GM21619 (cell line): ENCODE results near the gene SOCS2.

ENCODE experiments used
- ATAC-seq: cut with Tn5 transposase; IDR thresholded peaks from one replicate; pipeline ENCODE4 v1.9.1; 2021; ENCODE audit not compliant: unreplicated experiment

Gene SOCS2

GRCh38 chr12:93567174-93567573, 5.3 kb upstream of the SOCS2 start:
- no peak for ATAC-seq

GRCh38 chr12:93568091-93568490, 4.4 kb upstream of the SOCS2 start:
- ATAC-seq = no peak

DNA sequence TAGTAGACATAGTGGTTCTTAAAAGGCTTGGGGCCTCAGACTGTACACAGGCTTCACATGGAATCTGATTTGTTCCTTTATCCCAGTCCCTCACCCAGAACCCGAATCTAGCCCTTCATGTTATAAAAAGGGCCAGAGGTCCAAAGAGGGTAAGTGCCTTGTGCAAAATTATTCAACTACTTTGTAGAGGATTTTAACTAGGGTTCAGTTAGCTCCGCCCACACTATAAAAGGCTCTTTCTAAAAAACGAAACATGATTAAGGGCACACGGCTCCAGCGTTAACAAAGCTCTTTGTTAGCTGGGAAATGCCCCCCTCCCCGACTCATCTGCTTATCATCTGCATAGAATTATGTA, 3.2 kb upstream of the SOCS2 start:
- no peak for ATAC-seq

GRCh38 chr12:93569656-93570551, 2.6 kb upstream of the SOCS2 start:
- ATAC-seq = peak; percentile 39

DNA sequence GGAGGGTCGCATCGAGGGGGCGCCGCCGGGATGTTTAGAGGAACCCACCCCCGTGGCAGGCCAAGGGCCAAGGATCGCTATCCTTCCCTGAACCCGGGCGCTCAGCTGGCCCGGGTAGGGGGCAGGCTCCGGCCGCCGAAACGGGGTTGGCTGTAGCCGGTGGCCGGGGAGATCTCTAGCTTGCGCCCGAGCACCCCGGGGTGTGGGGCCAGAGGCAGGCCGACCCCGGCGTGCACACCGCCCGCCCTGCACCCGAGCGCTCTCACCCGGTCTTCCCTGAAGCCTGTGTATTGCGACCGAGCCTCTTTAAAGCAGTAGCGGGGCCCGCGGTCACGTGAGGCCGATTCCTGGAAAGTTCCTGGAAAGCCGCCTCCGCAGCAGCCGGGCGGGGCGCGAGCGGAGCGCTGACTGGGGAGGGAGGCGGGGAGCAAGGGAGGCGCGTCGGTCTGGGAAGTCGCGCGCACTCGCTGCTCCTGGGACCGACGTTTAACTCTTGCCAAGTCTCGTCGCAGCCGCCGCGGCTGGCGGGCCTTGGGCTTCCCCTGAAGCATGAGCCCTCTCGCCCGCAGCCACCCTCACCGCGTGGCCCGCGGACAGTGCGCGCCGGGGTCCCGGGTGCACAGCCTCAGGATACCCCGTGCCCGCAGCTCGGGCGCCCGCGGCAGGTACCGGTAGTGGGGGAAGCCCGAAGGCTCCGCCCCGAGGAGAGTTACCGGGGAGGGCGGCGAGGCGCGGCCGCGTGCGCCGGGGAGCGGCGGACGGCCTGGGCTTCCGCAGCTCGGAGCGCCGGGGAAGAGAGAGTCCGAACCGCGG, 1.7 kb upstream of the SOCS2 start:
- ATAC-seq = peak; percentile 43

- peak; percentile 14 for ATAC-seq
Measured at GRCh38 chr12:93571365-93571924, 1.0 kb upstream of the SOCS2 start.

- ATAC-seq = no peak
Measured at GRCh38 chr12:93572712-93573551, 457 bp downstream of the SOCS2 start.

DNA sequence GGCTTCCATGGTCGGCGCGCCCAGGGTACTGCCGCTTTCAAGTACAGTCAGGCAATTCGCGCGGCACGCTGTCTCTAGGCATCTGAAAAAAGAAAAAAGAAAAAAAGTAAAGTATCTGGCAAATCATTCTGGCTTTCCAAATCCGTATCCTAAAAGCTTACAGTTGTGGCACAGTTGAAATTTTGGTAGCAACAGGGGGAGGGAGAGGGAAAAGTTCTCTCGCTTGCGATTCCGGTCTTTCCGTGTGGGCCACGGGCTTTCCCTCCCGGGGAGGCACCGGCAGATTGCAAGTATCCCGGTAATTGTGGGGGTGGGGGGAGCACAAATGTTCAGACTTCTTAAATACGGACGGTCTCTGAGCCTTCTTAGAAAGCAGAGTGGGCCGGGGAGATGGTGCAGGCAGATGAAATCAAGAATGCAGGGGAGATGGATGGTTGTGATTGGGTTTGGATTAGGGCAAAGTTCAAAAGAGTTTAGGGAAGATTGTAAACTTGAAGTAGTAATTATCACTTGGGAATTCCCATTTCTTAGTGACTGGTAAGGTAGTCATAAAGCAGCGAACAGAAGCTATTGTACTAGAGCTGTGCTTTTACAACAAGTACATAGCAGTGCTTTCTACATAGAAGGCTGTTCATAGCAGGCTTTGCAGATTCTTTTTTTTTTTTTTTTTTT, 1.2 kb downstream of the SOCS2 start:
- no peak for ATAC-seq

- no peak for ATAC-seq
Measured at GRCh38 chr12:93577222-93577621, 4.7 kb downstream of the SOCS2 start.

DNA sequence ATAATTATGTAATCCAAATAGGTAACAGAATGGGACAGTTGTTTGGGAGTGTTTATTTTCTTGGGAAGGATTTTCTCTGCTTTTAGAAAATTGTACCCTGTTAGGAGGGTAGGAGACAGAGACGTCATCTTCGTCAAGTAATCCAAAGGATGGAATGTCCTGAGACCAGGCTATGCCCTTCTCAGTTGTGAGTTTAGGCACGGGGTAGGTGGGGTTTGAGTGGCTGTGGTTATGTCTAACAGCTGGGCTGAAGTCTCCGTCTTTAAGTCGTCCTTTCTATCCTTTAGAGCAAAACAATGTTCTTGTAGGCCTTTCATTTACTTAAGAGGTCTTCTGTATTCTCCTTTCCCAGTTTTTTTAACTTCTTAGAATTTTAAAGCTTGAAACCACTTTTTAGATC, 5.7 kb downstream of the SOCS2 start:
- no peak for ATAC-seq

DNA sequence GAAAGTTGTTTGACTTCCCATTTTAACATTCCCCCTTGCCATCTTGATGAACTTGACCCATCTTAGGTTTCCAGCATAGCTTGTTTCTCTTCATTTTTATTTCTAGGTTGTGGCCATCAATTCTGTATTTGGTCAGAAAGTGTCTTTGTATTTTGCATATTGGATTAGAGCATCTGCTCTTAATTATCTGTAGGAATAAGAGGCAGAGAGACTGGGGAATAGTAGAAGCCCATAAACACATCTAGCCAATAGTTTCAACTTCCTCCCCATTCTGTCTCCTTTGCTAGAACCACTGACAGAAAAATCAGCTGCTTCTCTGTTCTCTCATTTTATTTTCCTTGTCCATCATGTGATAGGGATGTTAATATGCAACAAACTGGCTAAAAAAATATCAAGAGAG, 8.2 kb downstream of the SOCS2 start:
- no peak for ATAC-seq

GRCh38 chr12:93581370-93581769, 8.9 kb downstream of the SOCS2 start:
- no peak for ATAC-seq

- ATAC-seq = no peak
Measured at GRCh38 chr12:93582351-93582750, 9.9 kb downstream of the SOCS2 start.

GRCh38 chr12:93583627-93584392, 11.3 kb downstream of the SOCS2 start:
- no peak for ATAC-seq

- ATAC-seq = no peak
Measured at GRCh38 chr12:93585247-93585646, 12.8 kb downstream of the SOCS2 start.

GRCh38 chr12:93587611-93588010, 15.1 kb downstream of the SOCS2 start:
- no peak for ATAC-seq

DNA sequence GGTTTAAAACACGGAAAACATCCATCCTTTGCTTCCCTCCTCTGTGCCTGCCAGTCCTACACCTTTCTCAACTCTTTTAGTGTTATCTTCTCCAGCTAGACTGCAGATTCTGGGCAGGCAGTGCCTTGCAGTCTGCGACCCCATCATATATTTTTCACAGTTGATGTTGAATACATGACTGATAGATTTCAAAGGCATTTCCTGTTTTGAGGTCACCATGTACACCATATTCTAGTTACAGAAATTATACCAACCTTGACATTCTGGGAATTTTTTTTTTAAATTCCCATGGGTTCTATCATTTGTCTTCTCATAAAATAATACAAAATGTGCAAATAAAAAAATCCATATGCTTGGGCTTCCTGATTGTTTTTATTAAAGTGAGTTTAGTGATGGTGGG, 16.6 kb downstream of the SOCS2 start:
- no peak for ATAC-seq

GRCh38 chr12:93591137-93591868, 18.8 kb downstream of the SOCS2 start:
- ATAC-seq = peak; percentile 85
